GF-D8 (cell line): ENCODE measurements around the gene DIP2C.
"Not testable (repeated sequence)": the region's sequence is repeated elsewhere in the genome, so short reads cannot be mapped to it uniquely, and the experiment has no call there.

ENCODE experiments used
- DNase-seq: peaks from one replicate; lab custom pipeline; 2025; lab: John Stamatoyannopoulos, UW

Gene DIP2C

DNA sequence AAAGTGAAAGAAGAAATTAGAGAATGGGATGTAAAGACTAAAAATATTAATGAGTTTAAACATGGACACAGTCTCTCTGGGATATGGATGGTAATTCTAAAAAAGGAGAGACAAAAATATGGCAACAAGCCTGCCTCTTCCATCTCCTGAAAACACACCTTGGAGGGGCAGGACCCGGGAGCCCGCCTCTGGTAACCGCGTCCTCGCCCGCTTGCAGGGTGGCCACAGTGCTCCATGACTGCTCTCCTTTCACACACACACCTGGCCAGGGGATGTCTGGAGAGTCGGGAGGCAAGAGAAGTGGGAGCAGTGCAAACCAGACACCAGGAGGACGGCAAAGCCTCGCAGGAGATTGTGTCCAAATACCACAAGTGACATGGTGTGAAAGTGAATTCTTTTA, 387.9 kb downstream of the DIP2C start:
- DNase-seq: no peak

GRCh38 chr10:300580-300979, 388.9 kb downstream of the DIP2C start:
- not testable (repeated sequence) for DNase-seq

- DNase-seq: no peak
Observed at GRCh38 chr10:299969-300368, 389.5 kb downstream of the DIP2C start.

- no peak for DNase-seq
Observed at GRCh38 chr10:299512-299911, 390.0 kb downstream of the DIP2C start.

- no peak for DNase-seq
Observed at GRCh38 chr10:298033-298432, 391.4 kb downstream of the DIP2C start.

GRCh38 chr10:297567-297966, 391.9 kb downstream of the DIP2C start:
- no peak for DNase-seq

DNA sequence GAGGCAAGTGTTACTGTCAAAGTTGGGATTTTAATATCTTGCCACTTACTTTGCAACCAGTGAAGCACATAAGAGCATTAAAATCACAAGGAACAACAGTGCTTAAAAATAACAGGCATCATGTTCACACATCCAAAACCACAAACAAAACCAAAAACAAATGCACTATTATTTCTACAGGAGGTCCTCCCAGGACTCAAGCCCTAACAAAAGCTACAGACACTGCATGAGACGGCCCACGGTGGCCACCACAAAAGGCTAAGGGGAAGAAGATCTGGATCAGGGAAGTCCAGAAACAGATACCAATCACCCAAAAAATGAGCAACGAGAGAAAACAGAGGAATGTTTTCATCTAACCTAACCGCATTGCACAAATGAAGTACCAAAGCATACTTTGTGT, 395.8 kb downstream of the DIP2C start:
- no peak for DNase-seq

DNA sequence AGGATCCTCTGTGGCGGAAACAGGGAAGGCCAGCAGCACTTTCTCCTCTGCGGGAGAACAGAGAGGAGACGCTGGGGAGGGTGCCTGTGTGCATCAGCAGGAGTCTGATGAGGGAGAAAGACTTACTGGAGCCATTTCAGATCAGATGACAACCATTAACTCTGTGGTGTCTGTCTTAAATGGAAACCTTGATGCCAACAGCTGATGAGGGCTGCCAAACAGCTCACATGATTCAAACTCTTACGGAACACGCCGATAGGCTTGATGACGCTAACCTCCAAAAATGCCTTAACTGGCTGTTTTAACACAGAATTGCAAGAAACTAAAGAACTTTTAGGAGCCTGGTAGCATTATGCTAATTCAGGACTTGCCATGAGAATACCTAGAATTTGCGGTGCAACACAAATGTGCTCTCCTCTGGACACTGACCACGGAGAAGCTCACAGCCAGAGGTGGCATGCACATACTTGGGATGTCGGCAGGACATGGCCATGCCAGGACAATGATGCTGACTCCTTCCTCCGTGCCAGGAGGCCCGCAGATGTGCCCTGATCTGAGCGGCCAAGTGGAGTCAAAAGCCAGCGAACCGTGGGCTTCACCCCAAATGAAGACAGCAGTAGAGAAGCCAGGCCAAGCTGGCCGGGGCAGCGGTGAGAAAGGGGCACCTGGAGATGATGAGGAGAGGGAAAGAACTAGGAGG, 399.3 kb downstream of the DIP2C start:
- no peak for DNase-seq

- no peak for DNase-seq
Observed at GRCh38 chr10:289581-289980, 399.9 kb downstream of the DIP2C start.

DNA sequence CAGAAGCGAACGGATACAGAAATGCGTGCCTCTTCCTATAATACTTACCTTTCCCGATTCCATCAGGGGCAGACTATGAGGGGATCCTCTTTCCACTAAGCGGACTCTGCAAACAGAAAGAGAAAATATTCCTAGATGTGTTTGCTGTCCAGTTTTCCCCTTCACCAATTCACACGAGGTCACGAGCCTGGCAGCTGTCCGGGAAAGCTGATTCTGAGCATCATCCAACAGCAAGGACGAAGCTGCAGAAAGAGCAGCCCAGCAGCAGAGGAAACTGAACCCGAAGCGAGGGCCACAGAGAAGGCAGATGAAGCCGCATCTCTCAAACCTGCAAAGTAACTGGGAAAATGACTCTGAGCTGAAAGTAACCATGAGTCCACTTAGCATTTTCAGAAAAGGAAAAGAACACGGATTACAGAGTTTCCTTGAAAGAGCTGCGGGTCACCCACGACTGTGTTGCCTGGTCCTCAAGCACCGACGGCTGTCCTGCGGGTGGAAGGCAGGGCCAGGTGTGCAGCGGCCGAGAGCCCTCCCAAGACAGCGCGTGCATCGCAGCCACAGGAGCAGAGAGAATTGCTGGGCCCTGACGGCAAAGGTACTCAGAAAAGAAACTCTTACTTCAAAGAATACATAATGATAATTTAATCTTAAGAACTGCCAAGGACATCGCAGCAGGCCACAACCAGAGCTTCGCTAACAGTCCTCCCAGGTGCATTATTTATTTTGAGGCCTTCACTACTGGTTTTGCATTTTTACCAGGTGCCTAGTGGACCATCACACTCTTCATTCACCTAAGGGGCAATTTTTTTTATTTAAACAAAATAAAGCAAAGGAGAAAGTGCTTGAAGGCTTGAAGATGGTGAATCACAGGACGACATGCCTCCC, 400.9 kb downstream of the DIP2C start:
- DNase-seq: no peak

DNA sequence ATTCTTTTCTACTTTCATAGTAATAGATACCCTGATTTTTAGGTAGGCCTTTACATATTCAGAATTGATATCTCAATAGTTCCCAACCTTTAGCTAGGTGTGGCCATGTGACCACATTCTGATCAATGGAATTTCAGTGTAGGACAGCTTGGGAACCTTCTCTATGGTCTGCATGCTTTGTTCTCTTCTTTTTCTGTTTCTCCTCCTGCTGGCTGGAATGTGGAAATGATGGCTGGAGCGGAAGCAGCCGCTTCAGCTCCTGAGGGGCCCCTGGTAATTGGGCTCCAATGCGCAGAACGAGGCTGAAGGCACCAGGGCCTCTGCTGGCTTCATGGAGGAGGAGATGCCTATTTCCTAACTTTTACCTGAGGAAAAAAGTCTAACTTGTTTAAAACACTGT, 401.7 kb downstream of the DIP2C start:
- no peak for DNase-seq

DNA sequence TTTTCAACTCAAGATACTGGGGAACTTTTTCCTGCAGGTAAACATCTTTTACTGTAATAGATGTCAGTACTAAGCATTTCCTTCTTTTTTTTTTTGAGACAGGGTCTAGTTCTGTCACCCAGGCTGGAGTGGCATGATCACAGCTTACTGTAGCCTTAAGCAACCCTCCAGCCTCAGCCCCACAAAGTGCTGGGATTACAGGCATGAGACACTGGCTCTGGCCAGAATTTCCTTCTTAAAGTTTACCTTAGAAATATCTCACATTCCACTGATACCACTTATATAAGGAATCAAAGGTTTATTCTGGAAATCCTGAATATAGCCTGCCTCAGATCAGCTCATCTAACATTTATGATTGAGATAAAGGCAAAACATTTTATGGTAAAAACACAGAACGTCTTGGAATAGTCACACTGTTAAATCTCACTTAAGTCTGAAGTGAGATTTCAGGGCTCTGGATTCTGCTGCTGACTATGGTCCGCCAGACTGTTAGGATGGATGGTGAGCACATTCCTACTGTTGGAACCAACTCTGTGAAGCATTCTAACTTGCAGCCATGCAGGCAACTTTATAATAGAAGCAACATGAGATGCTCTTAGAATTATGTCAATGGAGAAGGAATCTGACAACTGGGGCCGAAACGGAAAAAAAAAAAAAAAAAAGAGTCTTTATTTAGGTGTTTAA, 402.3 kb downstream of the DIP2C start:
- no peak for DNase-seq

GRCh38 chr10:285216-285615, 404.3 kb downstream of the DIP2C start:
- DNase-seq: no peak

DNA sequence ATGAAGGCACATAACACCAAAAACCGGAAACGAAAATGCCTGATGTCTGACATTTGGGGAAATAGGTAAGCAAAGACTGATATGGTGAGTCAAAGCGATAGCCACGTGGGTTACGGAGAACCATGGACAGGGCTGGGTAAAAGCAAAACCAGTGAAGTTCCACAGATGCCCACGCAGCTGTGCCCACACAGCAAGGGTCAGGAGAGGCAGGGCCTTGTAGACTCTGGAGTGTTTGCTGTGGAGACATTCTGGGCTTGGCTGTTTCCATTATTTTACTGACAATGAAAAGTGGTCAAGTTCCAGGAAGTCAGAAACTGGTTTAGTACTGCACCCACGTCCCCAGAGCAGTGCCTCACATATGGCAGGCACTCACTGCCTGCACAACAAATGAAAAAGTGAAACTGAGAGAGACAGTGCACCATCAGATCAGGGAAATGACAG, 405.5 kb downstream of the DIP2C start:
- no peak for DNase-seq

DNA sequence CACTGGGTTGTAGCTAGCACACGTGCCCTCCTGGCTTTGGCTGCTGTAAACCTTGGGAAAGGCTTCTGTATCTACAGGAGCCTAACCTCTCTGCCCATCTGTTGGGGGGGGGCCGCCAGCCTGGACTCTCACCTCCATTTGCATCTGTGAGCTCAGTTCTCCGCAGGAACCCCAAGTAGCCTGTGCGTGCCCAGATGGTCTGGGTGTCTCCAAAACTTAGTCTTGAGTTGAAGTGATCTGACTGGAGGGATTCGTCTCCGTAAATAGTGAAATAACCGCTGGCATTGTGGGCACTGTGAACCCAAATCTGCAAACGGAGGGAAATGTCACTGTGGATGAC, 406.4 kb downstream of the DIP2C start:
- DNase-seq: no peak

DNA sequence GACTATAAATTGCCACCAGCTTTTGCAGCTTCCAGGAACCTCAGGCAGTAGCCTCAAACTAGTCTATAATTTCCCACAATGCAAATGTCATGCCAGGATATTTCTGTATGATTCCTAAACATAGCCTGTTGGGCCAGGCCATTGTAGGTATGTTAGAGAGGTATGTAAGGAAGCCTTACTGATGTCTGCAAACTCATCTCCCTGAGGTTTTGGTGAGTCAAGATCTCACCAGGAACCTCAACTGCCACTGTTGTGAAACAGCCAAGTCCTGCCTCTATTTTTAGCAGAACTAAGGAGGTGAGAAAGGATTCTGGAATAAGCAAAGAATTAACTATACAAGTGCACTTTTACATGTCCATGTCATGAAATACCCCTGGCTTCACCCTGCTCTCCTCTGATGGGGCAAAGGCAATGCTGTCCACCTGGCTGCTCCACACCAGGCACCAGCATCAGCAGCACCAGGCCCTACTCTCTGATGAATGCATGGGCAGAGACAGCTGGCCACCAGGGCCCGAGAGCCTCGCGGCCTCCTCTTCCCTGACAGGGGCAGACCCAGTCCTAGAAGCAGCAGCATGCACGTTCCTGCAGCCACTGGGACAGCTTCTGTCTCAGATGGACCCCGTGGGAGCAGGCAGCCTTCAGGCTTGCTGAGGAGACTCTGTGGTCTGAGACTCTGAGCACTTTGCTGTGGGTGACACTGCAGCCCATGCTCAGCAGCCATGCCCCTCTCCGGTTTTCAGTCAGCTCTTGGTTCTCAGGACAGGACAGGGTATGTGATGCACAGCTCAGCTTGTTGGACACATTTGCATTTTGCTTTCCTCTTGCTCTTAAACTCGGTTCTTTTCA, 407.0 kb downstream of the DIP2C start:
- DNase-seq: peak; percentile 58

DNA sequence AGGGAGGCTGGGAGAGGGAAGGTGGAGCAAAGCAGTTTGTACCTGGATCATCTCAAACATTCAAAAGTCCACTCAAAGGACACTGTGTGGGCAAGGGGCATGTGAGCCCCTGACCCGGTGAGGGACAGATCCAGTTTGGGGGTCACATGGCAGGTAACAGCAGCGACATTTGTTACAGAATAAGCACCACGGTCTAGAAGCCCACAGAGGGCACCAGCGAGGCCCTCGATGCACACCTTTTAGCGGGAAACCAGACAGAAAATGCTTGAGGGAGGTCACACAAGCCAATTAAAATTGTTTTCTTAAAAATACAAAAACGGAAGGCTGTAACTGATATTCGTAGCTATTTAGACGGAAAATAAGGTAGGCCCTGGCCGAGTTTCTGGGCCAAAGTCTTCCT, 409.8 kb downstream of the DIP2C start:
- DNase-seq: no peak

DNA sequence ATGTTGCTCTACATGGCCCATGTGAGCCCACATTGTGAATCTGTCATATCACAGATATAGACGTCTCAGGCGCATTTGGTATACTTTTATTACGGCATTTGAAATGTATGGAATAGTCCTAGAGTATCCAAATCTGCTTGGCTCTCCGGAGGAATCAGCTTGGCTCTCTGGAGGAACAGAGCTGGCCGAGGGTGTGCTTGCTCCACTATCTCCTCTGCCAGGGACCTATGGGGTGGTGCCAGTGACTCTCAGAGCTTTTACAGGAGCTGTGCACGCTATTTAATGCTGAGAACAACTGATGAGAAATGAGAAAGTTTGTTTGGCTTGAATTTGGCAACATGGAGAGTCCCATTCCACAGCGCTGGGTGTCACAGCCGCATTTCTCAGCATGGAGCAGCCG, 410.2 kb downstream of the DIP2C start:
- DNase-seq: no peak

- DNase-seq: no peak
Observed at GRCh38 chr10:278707-279106, 410.8 kb downstream of the DIP2C start.

GRCh38 chr10:277963-278362, 411.5 kb downstream of the DIP2C start:
- no peak for DNase-seq

GRCh38 chr10:275680-276079, 413.8 kb downstream of the DIP2C start:
- no peak for DNase-seq

DNA sequence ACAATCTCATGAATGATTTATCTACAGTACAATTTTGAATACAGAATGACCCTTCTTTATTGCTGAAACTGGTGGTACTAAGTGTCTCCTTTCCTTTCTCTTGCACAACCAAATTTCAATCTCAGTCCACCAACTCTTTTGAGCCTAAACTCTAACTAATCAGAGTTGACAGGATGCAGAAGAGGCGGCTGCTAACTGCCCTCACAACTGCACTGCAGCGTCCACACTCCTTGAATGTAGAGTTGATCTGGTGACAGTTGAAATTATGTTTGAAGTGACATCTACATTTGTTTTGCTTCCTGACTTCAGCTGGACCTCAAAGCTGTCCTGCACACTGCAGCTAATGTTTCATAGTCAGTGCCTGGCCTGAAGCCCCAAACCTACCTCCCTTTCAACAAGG, 414.6 kb downstream of the DIP2C start:
- no peak for DNase-seq
